Dendritic cell treated with granulocyte-macrophage colony-stimulating factor and Interleukin-4, amounts not matched to agents 40 ng/mL and 50 ng/mL, for 4 days (primary cell): ENCODE data around the gene PREB.
"Not testable (repeated sequence)": the region's sequence is repeated elsewhere in the genome, so short reads cannot be mapped to it uniquely, and the experiment has no call there.

Source experiments
- H3K27ac Mint-ChIP-seq: one replicate; pipeline ENCODE4 v1.8.0; 2022; ENCODE audit warnings: mild to moderate bottlenecking, mixed read lengths
- H3K27me3 Mint-ChIP-seq: one replicate; pipeline ENCODE4 v1.8.0; 2022; ENCODE audit warnings: mild to moderate bottlenecking, mixed read lengths
- H3K36me3 Mint-ChIP-seq: one replicate; pipeline ENCODE4 v1.8.0; 2022; ENCODE audit warnings: low read depth, mixed read lengths
- H3K4me1 Mint-ChIP-seq: one replicate; pipeline ENCODE4 v1.8.0; 2022; ENCODE audit warnings: low read depth, mixed read lengths
- H3K4me3 Mint-ChIP-seq: one replicate; pipeline ENCODE4 v1.8.0; 2022; ENCODE audit warnings: mild to moderate bottlenecking, moderate library complexity, mixed read lengths
- H3K9me3 Mint-ChIP-seq: one replicate; pipeline ENCODE4 v1.8.0; 2022; ENCODE audit warnings: mixed read lengths
- intact Hi-C: fragments of 100-400 bp; cut with micrococcal nuclease; formaldehyde crosslinking; loops from one replicate; pipeline ENCODE4 v1.15.0; 2022

PREB gene, protein sequence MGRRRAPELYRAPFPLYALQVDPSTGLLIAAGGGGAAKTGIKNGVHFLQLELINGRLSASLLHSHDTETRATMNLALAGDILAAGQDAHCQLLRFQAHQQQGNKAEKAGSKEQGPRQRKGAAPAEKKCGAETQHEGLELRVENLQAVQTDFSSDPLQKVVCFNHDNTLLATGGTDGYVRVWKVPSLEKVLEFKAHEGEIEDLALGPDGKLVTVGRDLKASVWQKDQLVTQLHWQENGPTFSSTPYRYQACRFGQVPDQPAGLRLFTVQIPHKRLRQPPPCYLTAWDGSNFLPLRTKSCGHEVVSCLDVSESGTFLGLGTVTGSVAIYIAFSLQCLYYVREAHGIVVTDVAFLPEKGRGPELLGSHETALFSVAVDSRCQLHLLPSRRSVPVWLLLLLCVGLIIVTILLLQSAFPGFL

DNA sequence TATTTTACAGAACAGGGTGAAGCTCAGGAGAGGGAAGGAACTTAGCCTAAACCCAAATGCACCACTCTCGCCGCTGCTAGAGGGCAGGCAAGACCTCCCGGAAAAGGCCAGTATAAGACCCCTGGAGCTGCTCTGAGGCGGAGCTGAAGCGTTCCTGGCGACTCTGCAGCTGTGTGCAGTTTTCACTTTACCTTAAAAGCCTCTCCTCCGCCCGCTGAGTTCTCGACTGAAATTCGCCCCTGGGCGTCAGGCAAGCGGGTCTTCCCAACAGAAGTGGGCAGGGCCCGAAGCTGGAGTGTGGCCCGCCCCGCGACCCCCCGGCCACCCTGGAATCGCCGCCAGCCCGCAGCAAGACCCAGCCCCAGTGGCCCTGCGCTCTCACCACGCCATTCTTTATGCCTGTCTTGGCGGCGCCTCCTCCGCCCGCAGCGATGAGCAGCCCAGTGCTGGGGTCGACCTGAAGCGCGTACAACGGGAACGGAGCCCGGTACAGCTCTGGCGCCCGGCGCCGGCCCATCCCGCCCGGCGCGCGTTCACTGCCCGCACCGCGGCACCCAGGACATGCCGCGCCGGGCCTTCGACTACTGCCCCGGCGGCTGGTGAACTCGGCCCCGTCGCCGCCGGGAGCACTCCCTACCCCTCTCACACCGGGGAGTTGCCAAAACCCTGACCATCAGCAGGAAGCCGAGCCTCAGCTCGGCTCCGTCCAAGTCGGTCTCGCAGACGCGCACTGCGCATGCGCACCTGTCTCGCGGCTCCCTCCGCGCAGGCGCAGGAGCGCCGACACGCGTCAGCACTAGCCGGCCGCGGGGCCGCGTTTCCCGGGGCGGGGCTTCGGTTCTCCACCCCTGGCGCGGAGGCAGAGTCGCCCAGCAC is at the start of gene PREB:
Gene PREB, minus strand, starts transcription at position 732 of the 876 bp plus-strand sequence. Its CDS starts 215 bp downstream, at position 517.
- H3K4me3 Mint-ChIP-seq = peak within 1 kb of the TSS; percentile 95
- peaks cover 2% of the 10 kb centered on the region for H3K27me3 Mint-ChIP-seq
- peak within 1 kb of the TSS; percentile 93 for H3K27ac Mint-ChIP-seq
- H3K36me3 Mint-ChIP-seq = peaks cover 54% of the 10 kb centered on the region
- intact Hi-C loops = loop anchor here (1.0 to 2.0 kb wide), 2 partner anchors 11 to 75 kb away; partner anchors contain the start of gene ABHD1
- no peaks in the 10 kb centered on the region for H3K9me3 Mint-ChIP-seq
- peaks cover 20% of the 10 kb centered on the region for H3K4me1 Mint-ChIP-seq

DNA sequence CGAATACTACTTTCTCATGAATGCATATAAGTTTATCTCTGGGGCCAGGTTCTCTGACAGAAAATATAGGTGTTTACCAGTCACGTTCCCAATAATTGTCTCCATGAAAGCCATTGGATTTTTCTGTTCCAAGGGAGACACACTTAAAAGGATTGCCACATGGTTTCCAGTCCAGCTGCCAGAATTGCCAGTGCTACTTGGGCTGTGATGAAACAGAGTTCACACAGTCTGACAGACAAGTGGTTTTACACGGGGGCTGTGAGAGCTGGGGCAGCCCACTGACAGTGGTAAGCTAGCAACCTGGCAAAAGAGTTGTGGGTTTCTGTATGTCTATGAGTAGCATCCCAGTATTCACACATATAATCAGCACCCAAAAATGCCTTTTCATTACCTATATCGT is 49.7 kb upstream of the PREB start:
- intact Hi-C loops = no loop called here
- Mint-ChIP-seq H3K27ac (no peak overlapping the region), H3K4me1 (no peaks in the 10 kb centered on the region), H3K4me3 (no peak overlapping the region), H3K27me3 (peaks cover 2% of the 10 kb centered on the region), H3K36me3 (no peaks in the 10 kb centered on the region), H3K9me3 (no peaks in the 10 kb centered on the region)

DNA sequence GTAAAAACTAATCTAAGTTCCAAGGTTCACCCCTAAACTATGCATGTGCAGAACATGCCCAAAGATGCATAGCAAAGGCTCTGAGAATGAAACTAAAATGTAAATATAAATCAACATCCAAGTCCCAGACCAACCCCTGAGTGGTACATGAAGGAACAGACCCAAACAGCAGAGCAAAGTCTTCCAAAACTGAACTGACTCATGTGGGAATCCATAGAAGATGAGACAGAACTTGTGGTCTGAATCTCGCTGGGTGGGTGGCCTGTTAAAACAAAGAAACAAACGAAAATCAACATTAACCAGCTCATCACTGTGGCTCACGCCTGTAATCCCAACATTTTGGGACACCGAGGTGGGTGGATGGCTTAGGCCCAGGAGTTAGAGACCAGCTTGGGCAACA is 47.9 kb upstream of the PREB start:
- Mint-ChIP-seq H3K27me3 (peaks cover 6% of the 10 kb centered on the region), H3K36me3 (no peaks in the 10 kb centered on the region), H3K4me3 (no peak overlapping the region), H3K9me3 (no peaks in the 10 kb centered on the region), H3K27ac (no peak overlapping the region), H3K4me1 (no peaks in the 10 kb centered on the region)
- intact Hi-C loops = no loop called here

DNA sequence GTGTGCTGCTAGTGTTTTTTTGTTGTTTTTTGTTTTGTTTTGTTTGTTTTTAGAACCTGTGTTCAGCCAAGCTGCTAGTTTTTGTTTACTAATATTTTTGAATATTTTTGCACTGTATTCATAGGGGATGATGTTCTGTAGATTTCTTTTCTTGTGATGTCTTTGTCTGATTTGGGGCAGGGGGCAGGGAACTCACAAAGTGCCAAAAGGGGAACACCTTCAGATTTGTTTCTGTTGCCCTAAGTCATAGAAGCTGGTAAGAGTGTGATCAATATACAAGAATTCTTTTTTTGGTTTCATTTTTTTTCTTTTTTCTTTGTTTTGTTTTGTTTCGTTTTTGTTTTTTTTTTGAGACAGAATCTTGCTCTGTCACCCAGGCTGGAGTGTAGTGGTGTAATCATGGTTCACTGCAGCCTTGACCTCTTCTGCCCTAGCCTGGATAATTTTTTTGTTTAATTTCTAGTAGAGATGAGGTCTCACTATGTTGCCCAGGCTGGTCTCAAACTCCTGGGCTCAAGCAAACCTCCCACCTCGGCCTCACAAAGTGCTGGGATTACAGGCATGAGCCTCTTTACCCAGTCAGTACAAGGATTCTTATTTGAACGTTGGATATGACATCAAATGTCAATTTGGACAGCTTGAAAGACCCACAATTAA is 45.0 kb upstream of the PREB start:
- Mint-ChIP-seq H3K9me3 (no peaks in the 10 kb centered on the region), H3K27ac (no peak overlapping the region), H3K36me3 (no peaks in the 10 kb centered on the region), H3K4me3 (no peak overlapping the region), H3K4me1 (no peaks in the 10 kb centered on the region), H3K27me3 (peaks cover 9% of the 10 kb centered on the region)
- intact Hi-C loops = no loop called here

DNA sequence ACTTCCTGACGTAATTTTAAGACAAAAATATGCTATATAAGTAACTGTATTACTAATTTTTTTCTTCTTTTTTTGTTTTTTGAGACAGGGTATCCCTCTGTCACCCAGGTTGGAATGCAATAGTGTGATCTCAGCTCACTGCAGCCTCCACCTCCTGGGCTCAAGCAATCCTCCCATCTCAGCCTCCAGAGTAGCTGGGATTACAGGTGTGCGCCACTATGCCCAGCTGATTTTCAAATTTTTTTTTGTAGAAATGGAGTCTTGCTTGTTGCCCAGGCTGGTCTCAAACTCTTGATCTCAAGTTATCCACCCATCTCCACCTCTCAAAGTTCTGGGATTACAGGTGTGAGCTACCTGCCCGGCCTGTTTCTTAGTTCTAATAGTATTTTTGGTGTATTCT is 44.0 kb upstream of the PREB start:
- Mint-ChIP-seq H3K27me3 (peaks cover 9% of the 10 kb centered on the region), H3K4me3 (no peak overlapping the region), H3K9me3 (no peaks in the 10 kb centered on the region), H3K36me3 (no peaks in the 10 kb centered on the region), H3K4me1 (no peaks in the 10 kb centered on the region), H3K27ac (no peak overlapping the region)
- intact Hi-C loops = no loop called here

DNA sequence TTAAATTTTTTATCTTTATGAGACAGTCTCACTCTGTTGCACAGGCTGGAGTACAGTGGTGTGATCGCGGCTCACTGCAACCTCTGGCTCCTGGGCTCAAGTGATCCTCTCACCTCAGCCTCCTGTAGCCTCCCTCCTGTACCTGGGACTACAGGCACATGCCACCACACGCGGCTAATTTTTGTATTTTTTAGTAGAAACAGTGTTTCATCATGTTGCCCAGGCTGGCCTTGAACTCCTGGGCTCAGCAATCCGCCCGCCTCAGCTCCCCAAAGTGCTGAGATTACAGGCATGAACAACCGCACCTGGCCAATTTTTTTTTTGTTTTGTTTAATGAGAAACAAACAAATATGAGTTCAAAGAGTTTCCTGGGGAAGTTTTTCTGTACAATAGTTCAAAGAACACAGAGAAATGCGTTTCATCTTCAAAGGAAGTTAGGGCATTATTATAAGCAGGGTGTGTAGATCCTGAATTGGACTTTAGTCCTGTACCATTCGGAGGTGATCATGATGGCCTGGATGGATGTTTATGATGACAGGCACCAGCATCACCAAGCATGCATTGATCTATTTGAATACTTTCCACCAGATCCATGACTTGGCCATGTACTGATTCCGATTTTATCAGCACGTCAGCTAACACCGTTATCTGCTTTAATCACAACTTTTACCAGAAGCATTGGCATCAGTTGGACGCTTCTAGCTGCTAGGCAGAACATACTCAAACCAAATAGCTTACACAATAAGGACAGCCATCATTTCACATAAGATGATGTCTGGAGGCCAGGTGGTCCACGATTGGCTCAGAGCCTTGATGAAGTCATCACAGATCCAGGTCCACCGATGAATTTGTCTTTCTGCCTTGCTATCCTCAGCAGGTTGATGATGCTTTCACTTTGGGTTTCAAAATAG is 43.3 kb upstream of the PREB start:
- no peaks in the 10 kb centered on the region for H3K36me3 Mint-ChIP-seq
- H3K27ac Mint-ChIP-seq = no peak overlapping the region
- H3K4me3 Mint-ChIP-seq = no peak overlapping the region
- peaks cover 9% of the 10 kb centered on the region for H3K27me3 Mint-ChIP-seq
- H3K4me1 Mint-ChIP-seq = no peaks in the 10 kb centered on the region
- no peaks in the 10 kb centered on the region for H3K9me3 Mint-ChIP-seq
- intact Hi-C loops = no loop called here

DNA sequence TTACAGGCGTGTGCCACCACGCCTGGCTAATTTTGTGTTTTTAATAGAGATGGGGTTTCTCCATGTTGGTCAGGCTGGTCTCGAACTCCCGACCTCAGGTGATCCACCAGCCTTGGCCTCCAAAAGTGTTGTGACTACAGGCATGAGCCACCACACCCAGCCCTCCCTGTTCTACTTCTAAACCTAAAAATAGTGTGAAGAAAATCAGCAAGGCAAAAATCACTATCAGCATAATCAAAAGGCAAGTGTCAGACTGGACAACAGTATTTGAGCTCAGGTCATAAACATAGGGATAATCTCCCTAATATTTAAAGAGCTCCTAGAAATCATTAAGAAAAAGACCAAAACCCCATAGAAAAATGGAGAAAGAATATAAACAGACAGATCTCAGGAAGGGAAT is 41.3 kb upstream of the PREB start:
- H3K36me3 Mint-ChIP-seq, H3K4me1 Mint-ChIP-seq, H3K27ac Mint-ChIP-seq, H3K9me3 Mint-ChIP-seq, intact Hi-C loops, H3K4me3 Mint-ChIP-seq: not testable (repeated sequence)
- peaks cover 14% of the 10 kb centered on the region for H3K27me3 Mint-ChIP-seq

DNA sequence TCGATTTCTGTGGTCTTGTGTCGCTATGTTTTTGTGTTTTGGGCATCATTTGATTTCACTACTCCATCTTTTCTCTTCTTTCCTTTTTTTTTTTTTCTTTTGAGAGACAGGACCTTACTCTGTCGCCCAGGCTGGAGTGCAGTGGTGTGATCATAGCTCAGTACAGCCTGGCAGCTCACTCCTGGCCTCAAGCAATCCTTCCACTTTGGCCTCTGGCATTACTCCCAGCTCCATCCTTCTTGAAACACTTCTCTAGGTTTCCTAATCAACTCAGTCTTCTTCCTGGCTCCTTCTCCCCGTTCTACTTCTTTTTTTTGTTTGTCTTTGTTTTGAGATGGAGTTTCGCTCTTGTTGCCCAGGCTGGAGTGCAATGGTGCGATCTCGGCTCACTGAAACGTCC is 40.9 kb upstream of the PREB start:
- Mint-ChIP-seq H3K27ac (no peak overlapping the region), H3K36me3 (no peaks in the 10 kb centered on the region), H3K27me3 (peaks cover 18% of the 10 kb centered on the region), H3K9me3 (no peaks in the 10 kb centered on the region), H3K4me1 (peaks cover 9% of the 10 kb centered on the region), H3K4me3 (no peak overlapping the region)
- intact Hi-C loops = no loop called here

DNA sequence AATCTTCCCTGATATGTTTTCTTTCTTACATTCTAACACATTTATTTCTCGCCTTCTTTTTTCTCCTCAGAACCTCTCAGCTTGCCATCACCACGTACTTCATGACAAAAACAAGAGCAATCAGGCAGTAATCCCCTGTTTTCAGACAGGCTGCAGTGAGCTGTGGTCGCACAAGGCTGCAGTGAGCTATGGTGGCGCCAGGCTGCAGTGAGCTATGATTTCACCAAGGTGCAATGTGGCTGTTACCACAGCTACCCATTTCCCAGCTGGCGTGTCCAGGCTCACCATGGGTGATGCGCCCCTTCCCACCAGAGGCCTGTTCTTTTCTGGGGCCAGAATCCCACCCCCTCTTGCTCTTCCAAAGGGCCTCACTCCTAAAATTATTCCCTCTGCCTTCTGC is 40.2 kb upstream of the PREB start:
- Mint-ChIP-seq H3K36me3 (no peaks in the 10 kb centered on the region), H3K4me3 (no peak overlapping the region), H3K27ac (no peak overlapping the region), H3K27me3 (peaks cover 23% of the 10 kb centered on the region), H3K4me1 (peaks cover 13% of the 10 kb centered on the region), H3K9me3 (no peaks in the 10 kb centered on the region)
- intact Hi-C loops = no loop called here

DNA sequence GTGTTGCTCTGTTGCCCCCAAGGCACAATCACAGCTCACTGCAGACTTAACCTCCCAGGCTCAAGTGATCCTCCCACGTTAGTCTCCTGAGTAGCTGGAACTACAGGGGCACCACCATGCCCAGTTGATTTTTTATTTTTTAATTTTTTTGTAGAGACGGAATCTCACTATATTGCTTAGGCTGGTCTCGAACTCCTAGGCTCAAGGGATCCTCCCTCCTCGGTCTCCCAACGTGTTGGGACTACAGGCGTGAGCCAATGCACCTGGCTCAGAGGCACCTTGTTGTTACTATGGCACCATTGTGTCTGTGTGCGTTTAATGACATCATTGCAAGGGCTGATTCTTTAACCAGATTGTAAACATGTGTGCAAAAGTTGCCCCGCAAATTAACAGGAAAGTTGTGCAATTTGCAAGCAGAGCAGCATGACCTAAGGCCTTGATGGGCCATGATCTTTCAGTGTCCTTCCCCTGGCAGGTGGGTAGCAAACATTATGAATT is 37.0 kb upstream of the PREB start:
- H3K27me3 Mint-ChIP-seq = peaks cover 16% of the 10 kb centered on the region
- H3K9me3 Mint-ChIP-seq = no peaks in the 10 kb centered on the region
- H3K4me1 Mint-ChIP-seq = peaks cover 13% of the 10 kb centered on the region
- intact Hi-C loops = no loop called here
- no peak overlapping the region for H3K27ac Mint-ChIP-seq
- no peaks in the 10 kb centered on the region for H3K36me3 Mint-ChIP-seq
- H3K4me3 Mint-ChIP-seq = no peak overlapping the region

DNA sequence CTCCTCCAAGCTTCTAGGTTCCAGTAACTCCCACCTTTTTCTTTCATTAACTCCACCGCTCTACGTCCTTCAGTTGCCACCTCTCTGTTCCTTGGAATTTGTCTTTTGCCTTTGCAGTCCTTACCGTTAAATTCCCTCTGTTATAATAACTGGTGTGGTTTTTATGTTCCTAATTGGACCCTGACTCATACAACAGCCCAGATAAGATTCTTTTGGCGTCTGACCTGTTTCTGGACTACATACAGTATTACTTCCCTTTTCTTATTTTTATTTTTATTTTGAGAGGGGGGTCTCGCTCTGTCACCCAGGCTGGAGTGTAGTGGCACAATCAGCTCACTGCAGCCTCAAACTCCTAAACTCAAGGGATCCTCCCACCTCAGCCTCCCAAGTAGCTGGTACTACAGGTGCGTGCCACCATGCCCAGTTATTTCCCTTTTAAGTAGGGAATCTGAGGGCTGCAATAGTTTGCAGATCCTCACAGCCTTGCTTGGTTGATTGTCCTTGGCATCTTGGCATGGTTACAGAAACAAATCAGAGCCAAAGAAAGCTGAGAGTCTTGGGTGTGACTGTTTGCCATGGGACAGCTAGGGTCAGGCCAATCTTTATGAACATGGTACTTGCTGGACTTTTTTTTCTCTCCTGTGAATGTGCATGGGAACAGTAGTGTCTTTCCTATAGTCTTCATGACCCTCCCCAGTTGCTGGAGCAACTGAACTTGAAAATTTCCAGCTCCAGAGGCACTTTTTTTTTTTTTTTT is 36.3 kb upstream of the PREB start:
- H3K4me3 Mint-ChIP-seq = no peak overlapping the region
- intact Hi-C loops = no loop called here

DNA sequence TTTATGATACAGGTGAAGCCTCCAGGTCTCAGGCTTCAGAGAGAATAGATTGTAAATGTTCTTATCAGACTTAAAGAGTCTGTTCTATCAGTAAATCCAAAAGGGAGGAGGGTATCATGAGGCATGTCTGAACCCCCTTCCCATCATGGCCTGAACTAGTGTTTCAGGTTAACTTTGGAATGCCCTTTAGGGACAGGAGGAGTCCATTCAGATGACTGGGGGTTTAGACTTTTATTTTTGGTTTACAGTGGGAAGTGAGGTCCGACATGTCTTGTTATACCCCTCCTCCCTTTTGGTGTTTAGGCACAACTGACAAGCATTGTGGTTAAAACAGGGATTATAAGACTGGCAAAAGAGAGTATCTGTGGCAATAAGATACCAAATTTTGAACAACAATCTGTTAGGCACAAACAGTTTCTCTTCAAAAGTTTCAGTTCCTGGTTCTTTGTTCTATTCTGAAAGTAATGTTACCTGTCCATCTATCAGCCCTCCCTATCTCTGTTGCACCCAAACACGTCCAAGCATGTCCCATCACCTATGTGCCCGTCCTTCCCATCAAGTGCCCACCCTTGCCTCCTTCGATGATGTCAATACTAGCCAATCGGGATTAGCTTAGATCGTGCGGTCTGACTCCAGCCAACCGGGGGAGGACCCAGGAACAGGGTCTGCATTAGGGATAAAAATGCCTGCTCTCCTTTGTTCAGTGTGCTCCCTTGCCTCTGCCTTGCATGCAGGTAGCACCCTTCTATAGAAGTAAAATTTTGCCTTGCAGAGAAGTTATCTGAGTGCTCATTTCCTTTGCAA is 30.7 kb upstream of the PREB start:
- Mint-ChIP-seq H3K4me1 (peaks cover 2% of the 10 kb centered on the region), H3K36me3 (no peaks in the 10 kb centered on the region), H3K27ac (no peak overlapping the region), H3K4me3 (no peak overlapping the region), H3K9me3 (no peaks in the 10 kb centered on the region), H3K27me3 (peaks cover 3% of the 10 kb centered on the region)
- intact Hi-C loops = no loop called here

More for the DNA sequence above, 36.3 kb upstream of the PREB start:
- Mint-ChIP-seq H3K4me1 (peaks cover 13% of the 10 kb centered on the region), H3K27ac (no peak overlapping the region), H3K9me3 (no peaks in the 10 kb centered on the region), H3K27me3 (peaks cover 14% of the 10 kb centered on the region), H3K36me3 (no peaks in the 10 kb centered on the region)
